ENCODE results near the gene ZGRF1.

Gene ZGRF1

DNA sequence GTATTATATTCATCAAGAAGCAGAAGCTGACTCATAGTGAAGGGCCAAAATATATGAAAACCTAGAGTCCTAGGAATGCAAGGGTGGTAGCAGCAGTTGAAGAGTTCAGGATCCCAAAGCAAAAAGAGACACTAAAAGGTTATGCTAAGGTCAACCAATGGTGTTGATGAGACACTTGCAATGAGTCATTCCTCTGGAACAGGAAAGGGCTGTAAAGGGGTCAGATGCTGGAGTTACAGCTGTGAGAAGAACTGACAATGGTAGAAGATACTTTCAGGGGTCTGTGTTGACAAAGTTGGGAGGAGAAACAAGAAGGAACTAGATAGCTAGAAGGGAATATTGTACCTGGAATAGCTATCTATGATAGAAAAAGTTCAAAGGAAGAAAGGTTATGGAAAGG is 47.5 kb downstream of the ZGRF1 start:
- CTCF ChIA-PET = interaction anchor here (0.6 to 1.3 kb wide), 2 partner anchors 10 to 279 kb away, joined by 3 to 4 read pairs; no protein-coding TSS in a partner anchor
- no peaks in the 10 kb centered on the region for H3K4me1 ChIP-seq (ENCODE audit: control insufficient read depth, insufficient read depth, low read length)
- peaks cover 0 to 26% of the 10 kb centered on the region in 2 experiments; a peak in 1 of 3 replicates for H3K36me3 ChIP-seq (ENCODE audit: control insufficient read depth in 2 of 2, insufficient read depth in 1 of 2, low read length in 2 of 2)
- no peak overlapping the region for H3K4me3 ChIP-seq (ENCODE audit: low read depth, low read length)
- POLR2A ChIA-PET = no interaction called here
- H3K9me3 ChIP-seq (ENCODE audit: control insufficient read depth, insufficient read depth, low read depth, low read length) = no peaks in the 10 kb centered on the region
- no peak overlapping the region for H3K27ac ChIP-seq (ENCODE audit: extremely low read depth, low read depth, low read length)
- TF ChIP-seq, protein P1, sequence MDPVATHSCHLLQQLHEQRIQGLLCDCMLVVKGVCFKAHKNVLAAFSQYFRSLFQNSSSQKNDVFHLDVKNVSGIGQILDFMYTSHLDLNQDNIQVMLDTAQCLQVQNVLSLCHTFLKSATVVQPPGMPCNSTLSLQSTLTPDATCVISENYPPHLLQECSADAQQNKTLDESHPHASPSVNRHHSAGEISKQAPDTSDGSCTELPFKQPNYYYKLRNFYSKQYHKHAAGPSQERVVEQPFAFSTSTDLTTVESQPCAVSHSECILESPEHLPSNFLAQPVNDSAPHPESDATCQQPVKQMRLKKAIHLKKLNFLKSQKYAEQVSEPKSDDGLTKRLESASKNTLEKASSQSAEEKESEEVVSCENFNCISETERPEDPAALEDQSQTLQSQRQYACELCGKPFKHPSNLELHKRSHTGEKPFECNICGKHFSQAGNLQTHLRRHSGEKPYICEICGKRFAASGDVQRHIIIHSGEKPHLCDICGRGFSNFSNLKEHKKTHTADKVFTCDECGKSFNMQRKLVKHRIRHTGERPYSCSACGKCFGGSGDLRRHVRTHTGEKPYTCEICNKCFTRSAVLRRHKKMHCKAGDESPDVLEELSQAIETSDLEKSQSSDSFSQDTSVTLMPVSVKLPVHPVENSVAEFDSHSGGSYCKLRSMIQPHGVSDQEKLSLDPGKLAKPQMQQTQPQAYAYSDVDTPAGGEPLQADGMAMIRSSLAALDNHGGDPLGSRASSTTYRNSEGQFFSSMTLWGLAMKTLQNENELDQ (tag by site-specific recombination; IDR thresholded peaks at IDR 0.05; ENCODE audit: low read depth) = no peak
- TF ChIP-seq, protein P2, sequence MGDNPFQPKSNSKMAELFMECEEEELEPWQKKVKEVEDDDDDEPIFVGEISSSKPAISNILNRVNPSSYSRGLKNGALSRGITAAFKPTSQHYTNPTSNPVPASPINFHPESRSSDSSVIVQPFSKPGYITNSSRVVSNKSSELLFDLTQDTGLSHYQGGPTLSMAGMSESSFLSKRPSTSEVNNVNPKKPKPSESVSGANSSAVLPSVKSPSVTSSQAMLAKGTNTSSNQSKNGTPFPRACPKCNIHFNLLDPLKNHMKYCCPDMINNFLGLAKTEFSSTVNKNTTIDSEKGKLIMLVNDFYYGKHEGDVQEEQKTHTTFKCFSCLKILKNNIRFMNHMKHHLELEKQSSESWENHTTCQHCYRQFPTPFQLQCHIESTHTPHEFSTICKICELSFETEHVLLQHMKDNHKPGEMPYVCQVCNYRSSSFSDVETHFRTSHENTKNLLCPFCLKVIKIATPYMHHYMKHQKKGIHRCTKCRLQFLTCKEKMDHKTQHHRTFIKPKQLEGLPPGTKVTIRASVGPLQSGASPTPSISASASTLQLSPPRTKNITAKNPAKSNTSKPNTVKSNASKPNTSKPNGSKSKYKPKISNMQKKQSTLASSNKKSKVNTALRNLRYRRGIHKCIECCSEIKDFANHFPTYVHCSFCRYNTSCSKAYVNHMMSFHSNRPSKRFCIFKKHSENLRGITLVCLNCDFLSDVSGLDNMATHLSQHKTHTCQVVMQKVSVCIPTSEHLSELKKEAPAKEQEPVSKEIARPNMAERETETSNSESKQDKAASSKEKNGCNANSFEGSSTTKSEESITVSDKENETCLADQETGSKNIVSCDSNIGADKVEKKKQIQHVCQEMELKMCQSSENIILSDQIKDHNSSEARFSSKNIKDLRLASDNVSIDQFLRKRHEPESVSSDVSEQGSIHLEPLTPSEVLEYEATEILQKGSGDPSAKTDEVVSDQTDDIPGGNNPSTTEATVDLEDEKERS (tag by site-specific recombination; IDR thresholded peaks at IDR 0.05) = no peak
- TF ChIP-seq ZNF155 (tag by site-specific recombination; IDR thresholded peaks at IDR 0.05) (no peak), ZNF621 (tag by site-specific recombination; IDR thresholded peaks at IDR 0.05) (no peak)
- TF ChIP-seq, protein P3, sequence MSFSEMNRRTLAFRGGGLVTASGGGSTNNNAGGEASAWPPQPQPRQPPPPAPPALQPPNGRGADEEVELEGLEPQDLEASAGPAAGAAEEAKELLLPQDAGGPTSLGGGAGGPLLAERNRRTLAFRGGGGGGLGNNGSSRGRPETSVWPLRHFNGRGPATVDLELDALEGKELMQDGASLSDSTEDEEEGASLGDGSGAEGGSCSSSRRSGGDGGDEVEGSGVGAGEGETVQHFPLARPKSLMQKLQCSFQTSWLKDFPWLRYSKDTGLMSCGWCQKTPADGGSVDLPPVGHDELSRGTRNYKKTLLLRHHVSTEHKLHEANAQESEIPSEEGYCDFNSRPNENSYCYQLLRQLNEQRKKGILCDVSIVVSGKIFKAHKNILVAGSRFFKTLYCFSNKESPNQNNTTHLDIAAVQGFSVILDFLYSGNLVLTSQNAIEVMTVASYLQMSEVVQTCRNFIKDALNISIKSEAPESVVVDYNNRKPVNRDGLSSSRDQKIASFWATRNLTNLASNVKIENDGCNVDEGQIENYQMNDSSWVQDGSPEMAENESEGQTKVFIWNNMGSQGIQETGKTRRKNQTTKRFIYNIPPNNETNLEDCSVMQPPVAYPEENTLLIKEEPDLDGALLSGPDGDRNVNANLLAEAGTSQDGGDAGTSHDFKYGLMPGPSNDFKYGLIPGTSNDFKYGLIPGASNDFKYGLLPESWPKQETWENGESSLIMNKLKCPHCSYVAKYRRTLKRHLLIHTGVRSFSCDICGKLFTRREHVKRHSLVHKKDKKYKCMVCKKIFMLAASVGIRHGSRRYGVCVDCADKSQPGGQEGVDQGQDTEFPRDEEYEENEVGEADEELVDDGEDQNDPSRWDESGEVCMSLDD (tag by site-specific recombination; IDR thresholded peaks at IDR 0.05) = no peak
- TF ChIP-seq, protein P4, sequence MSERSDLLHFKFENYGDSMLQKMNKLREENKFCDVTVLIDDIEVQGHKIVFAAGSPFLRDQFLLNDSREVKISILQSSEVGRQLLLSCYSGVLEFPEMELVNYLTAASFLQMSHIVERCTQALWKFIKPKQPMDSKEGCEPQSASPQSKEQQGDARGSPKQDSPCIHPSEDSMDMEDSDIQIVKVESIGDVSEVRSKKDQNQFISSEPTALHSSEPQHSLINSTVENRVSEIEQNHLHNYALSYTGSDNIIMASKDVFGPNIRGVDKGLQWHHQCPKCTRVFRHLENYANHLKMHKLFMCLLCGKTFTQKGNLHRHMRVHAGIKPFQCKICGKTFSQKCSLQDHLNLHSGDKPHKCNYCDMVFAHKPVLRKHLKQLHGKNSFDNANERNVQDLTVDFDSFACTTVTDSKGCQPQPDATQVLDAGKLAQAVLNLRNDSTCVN (tag by site-specific recombination; optimal IDR thresholded peaks at IDR 0.05) = no peak
- TF ChIP-seq, protein P5, sequence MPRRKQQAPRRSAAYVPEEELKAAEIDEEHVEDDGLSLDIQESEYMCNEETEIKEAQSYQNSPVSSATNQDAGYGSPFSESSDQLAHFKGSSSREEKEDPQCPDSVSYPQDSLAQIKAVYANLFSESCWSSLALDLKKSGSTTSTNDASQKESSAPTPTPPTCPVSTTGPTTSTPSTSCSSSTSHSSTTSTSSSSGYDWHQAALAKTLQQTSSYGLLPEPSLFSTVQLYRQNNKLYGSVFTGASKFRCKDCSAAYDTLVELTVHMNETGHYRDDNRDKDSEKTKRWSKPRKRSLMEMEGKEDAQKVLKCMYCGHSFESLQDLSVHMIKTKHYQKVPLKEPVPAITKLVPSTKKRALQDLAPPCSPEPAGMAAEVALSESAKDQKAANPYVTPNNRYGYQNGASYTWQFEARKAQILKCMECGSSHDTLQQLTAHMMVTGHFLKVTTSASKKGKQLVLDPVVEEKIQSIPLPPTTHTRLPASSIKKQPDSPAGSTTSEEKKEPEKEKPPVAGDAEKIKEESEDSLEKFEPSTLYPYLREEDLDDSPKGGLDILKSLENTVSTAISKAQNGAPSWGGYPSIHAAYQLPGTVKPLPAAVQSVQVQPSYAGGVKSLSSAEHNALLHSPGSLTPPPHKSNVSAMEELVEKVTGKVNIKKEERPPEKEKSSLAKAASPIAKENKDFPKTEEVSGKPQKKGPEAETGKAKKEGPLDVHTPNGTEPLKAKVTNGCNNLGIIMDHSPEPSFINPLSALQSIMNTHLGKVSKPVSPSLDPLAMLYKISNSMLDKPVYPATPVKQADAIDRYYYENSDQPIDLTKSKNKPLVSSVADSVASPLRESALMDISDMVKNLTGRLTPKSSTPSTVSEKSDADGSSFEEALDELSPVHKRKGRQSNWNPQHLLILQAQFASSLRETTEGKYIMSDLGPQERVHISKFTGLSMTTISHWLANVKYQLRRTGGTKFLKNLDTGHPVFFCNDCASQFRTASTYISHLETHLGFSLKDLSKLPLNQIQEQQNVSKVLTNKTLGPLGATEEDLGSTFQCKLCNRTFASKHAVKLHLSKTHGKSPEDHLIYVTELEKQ (tag by site-specific recombination; IDR thresholded peaks at IDR 0.05; ENCODE audit: borderline replicate concordance) = no peak

DNA sequence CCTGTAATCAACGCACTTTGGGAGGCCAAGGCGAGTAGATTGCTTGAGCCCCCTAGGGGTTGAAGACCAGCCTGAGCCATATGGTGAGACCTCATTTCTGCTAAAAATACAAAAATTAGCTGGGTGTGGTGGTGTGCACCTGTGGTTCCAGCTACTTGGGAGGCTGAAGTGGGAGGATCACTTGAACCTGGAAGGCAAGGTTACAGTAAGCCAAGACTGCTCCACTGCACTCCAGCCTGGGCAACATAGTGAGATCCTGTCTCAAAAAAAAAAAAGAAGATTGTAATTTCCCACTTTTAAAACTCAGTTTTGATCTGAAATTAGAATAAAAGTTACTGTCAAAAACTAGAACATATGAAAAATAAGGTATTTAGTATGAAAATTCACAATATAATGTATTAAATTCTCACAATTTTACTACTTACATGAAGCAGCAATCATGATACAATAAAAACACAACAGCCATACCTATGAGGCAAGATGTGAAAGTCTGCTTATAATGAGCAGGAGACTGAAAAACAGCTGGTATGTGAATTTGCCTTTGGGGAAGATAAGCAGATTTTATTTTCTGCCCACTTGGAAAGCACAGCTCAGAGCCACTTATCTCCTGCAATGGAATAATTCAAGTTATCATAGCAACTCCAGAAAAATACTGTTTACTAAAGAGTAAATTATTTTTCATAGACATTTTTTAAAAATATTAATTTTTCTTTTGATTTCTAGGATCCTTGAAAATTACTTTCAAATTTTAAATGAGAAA is 50.6 kb downstream of the ZGRF1 start:
- no peak overlapping the region for H3K27ac ChIP-seq (ENCODE audit: extremely low read depth, low read depth, low read length)
- TF ChIP-seq ZNF114 (tag by site-specific recombination; IDR thresholded peaks at IDR 0.05) (no peak), ZNF585B (tag by site-specific recombination; IDR thresholded peaks at IDR 0.05) (no peak), SP2 (tag by site-specific recombination; IDR thresholded peaks at IDR 0.05) (no peak), ZNF560 (tag by site-specific recombination; IDR thresholded peaks at IDR 0.05; ENCODE audit: borderline replicate concordance) (no peak), FEZF1 (tag by site-specific recombination; IDR thresholded peaks at IDR 0.05) (no peak), OVOL3 (tag by site-specific recombination; IDR thresholded peaks at IDR 0.05) (no peak), ZNF776 (tag by site-specific recombination; IDR thresholded peaks at IDR 0.05; ENCODE audit: borderline replicate concordance) (no peak), ZNF37A (tag by site-specific recombination; IDR thresholded peaks at IDR 0.05) (no peak)
- TF ChIP-seq, protein P4 (tag by site-specific recombination; optimal IDR thresholded peaks at IDR 0.05) = no peak
- TF ChIP-seq, protein P6, sequence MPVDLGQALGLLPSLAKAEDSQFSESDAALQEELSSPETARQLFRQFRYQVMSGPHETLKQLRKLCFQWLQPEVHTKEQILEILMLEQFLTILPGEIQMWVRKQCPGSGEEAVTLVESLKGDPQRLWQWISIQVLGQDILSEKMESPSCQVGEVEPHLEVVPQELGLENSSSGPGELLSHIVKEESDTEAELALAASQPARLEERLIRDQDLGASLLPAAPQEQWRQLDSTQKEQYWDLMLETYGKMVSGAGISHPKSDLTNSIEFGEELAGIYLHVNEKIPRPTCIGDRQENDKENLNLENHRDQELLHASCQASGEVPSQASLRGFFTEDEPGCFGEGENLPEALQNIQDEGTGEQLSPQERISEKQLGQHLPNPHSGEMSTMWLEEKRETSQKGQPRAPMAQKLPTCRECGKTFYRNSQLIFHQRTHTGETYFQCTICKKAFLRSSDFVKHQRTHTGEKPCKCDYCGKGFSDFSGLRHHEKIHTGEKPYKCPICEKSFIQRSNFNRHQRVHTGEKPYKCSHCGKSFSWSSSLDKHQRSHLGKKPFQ (tag by site-specific recombination; IDR thresholded peaks at IDR 0.05) = no peak
- H3K4me3 ChIP-seq (ENCODE audit: low read depth, low read length) = no peak overlapping the region
- ChIA-PET POLR2A (interaction anchor here (0.7 kb wide), 1 partner anchor 209 kb away, joined by 3 read pairs; no protein-coding TSS in a partner anchor), CTCF (interaction anchor here (2.3 kb wide), 1 partner anchor 19 kb away, joined by 7 read pairs; no protein-coding TSS in a partner anchor)
- H3K4me1 ChIP-seq (ENCODE audit: control insufficient read depth, insufficient read depth, low read length) = no peaks in the 10 kb centered on the region
- H3K36me3 ChIP-seq (ENCODE audit: control insufficient read depth in 2 of 2, insufficient read depth in 1 of 2, low read length in 2 of 2) = peaks cover 14 to 45% of the 10 kb centered on the region in 2 experiments
- no peaks in the 10 kb centered on the region for H3K9me3 ChIP-seq (ENCODE audit: control insufficient read depth, insufficient read depth, low read depth, low read length)

Data from HEK293 (cell line).